HL-60 (cell line): ENCODE results near the gene LARP1.
"Not testable (repeated sequence)": the region's sequence is repeated elsewhere in the genome, so short reads cannot be mapped to it uniquely, and the experiment has no call there.

Source experiments
- DNase-seq, 2 experiments: peaks; one replicate each; pipeline ENCODE4 v3.0.0-alpha.2; 2010 to 2020; ENCODE audit warnings: low read depth in 1 of 2, low spot score in 1 of 2
- H3K27ac ChIP-seq: fragments of 250-450 bp; sonication (Bioruptor Pico); replicated peaks from 2 replicates; pipeline ENCODE4 v1.5.1; 2020; ENCODE audit warnings: mild to moderate bottlenecking, moderate library complexity
- H3K27me3 ChIP-seq: fragments of 250-450 bp; sonication (Bioruptor Pico); 2 replicates; pipeline ENCODE4 v1.5.1; 2021; ENCODE audit warnings: mild to moderate bottlenecking, moderate library complexity; ENCODE audit not compliant: insufficient read depth, poor library complexity, severe bottlenecking
- H3K4me3 ChIP-seq: replicated peaks from 2 replicates; pipeline ENCODE4 v1.5.1; 2011; ENCODE audit warnings: mild to moderate bottlenecking, control low read depth, low read length; ENCODE audit not compliant: insufficient read depth
- CTCF ChIP-seq: IDR thresholded peaks from one replicate; pipeline ENCODE4 v1.5.1; 2011; ENCODE audit warnings: low read length, control low read depth, inconsistent platforms; ENCODE audit not compliant: insufficient read depth
- GABPA ChIP-seq: IDR thresholded peaks from 2 replicates; pipeline ENCODE4 v1.6.1; 2012; ENCODE audit warnings: low read depth
- POLR2AphosphoS5 ChIP-seq: IDR thresholded peaks from 2 replicates; pipeline ENCODE4 v1.6.1; 2012; ENCODE audit warnings: low read depth
- REST ChIP-seq: IDR thresholded peaks from 2 replicates; pipeline ENCODE4 v1.6.1; 2012; ENCODE audit warnings: low read depth; ENCODE audit not compliant: insufficient replicate concordance
- SPI1 ChIP-seq: IDR thresholded peaks from 2 replicates; pipeline ENCODE4 v1.6.1; 2012; ENCODE audit warnings: low read depth, mild to moderate bottlenecking, borderline replicate concordance

Gene LARP1

DNA sequence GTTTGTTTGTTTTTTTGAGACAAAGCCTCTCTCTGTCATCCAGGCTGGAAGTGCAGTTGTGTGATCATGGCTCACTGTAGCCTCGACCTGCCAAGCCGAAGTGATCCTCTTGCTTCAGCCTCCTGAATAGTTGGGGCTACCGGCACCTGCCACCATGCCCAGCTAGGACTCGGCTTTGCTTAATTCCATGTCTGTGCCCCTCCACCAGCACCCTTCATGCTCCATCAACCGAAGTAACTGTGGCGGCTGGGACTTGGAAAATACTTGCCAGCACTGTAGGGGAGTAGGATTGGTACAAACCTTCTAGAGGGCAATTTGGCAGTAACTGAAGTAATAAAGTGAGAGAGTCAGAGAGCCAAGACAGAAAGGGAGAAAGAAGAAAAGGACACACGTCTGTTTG, 76.3 kb downstream of the LARP1 start:
- H3K27ac ChIP-seq, result no peak overlapping the region
- DNase-seq, result no peak
- H3K27me3 ChIP-seq, result no peaks in the 10 kb centered on the region
- no peak for TF ChIP-seq GABPA
- no peak for TF ChIP-seq POLR2AphosphoS5
- no peak for TF ChIP-seq SPI1
- TF ChIP-seq REST, result no peak
- TF ChIP-seq CTCF, result no peak
- no peak overlapping the region for H3K4me3 ChIP-seq

- not testable (repeated sequence) for DNase-seq, H3K4me3 ChIP-seq, H3K27me3 ChIP-seq, H3K27ac ChIP-seq
Observed at GRCh38 chr5:154832804-154833203, 77.6 kb downstream of the LARP1 start.

DNA sequence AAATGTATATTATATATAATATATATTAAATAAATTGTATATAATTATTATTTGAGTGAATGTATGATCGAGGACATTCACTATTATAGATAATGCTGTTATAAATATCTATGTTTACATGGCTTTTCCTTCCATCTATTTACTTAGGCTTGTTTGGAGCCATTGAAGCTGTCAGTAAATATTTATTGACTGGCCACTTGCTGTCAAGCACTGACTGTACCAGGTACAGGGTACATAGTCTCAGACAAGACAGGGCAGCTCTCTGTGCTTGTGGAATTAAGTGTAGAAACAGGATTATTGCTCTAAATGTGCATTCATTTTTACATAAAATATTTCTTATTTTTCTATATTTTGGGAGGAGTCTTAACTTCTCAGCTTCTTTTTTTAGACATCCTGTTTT, 78.9 kb downstream of the LARP1 start:
- DNase-seq, result no peak
- TF ChIP-seq SPI1 (no peak), POLR2AphosphoS5 (no peak), REST (no peak), CTCF (no peak), GABPA (no peak)
- no peak overlapping the region for H3K27ac ChIP-seq

GRCh38 chr5:154835701-154836052, 80.5 kb downstream of the LARP1 start:
- H3K27ac ChIP-seq, result not testable (repeated sequence)

More for the DNA sequence above, 78.9 kb downstream of the LARP1 start:
- H3K4me3 ChIP-seq, result no peak overlapping the region
- no peaks in the 10 kb centered on the region for H3K27me3 ChIP-seq

GRCh38 chr5:154836225-154836624, 81.0 kb downstream of the LARP1 start:
- DNase-seq, result no peak
- no peak for TF ChIP-seq REST
- no peak for TF ChIP-seq CTCF
- no peak for TF ChIP-seq POLR2AphosphoS5
- TF ChIP-seq SPI1, result no peak
- no peak for TF ChIP-seq GABPA
- Histone ChIP-seq H3K27ac (no peak overlapping the region), H3K4me3 (no peak overlapping the region), H3K27me3 (no peaks in the 10 kb centered on the region)

More at GRCh38 chr5:154835701-154836052, 80.5 kb downstream of the LARP1 start:
- not testable (repeated sequence) for H3K27me3 ChIP-seq, H3K4me3 ChIP-seq, DNase-seq
